ENCODE results near the gene F11R.

- TF ChIP-seq ZNF384 (IDR thresholded peaks at IDR 0.05) (no peak), BHLHE40 (IDR thresholded peaks at IDR 0.05; ENCODE audit: borderline replicate concordance) (no peak)
Observed at GRCh38 chr1:161013488-161014230, 7.3 kb downstream of the F11R start.

Data from HEK293T (cell line).